GM19438 (cell line): ENCODE data around the gene ZMPSTE24.
"Not testable (repeated sequence)": the region's sequence is repeated elsewhere in the genome, so short reads cannot be mapped to it uniquely, and the experiment has no call there.

ENCODE experiments used
- ATAC-seq: cut with Tn5 transposase; IDR thresholded peaks from one replicate; pipeline ENCODE4 v1.9.1; 2021; ENCODE audit warnings: low read depth; ENCODE audit not compliant: unreplicated experiment

ZMPSTE24 gene

GRCh38 chr1:40315795-40316594, 58.0 kb downstream of the ZMPSTE24 start:
- ATAC-seq, result no peak

DNA sequence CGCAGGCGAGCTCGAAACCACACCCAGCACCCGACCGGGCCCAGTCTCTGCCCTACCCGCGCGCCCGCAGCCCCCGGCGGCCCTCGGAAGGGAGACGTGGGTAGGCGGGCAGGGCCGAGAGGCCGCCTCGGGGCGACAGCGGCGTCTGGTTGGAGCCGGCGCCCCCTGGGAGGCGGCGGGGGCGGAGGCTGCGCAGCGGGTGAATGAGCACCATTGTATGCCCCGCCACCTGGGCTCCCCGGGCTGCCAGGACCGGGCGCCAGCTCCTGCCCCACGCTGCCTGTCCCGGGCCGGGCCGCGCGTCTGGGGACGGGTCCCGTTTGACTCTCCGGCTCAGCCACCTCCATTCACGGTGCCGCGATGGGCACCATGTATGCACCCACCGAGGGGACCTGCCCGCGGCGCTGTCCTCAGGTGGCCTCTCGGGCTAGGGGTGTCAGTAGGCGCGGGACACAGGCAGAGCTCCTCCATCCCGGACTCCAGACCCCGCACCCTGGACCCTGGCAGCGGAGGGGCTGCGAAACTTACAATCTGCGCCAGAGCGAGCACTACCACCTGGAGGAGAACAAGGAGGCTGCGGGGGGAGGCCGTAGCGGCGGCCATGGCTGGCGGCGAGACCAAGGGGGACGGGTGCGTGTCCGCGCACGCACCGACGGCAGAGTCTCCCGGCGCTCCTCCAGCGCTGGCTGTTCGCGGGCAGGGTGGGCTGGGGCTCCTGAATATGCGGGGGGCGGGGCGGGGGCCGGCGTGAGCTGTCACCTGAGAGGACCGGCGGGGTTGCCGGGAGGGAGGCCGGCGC, 58.8 kb downstream of the ZMPSTE24 start, which contains the start of gene COL9A2:
Gene COL9A2, minus strand, starts transcription at position 692 of the 799 bp plus-strand sequence. Its CDS starts 89 bp downstream, at position 603.
- no peak for ATAC-seq

GRCh38 chr1:40317394-40318074, 59.5 kb downstream of the ZMPSTE24 start:
- no peak for ATAC-seq

GRCh38 chr1:40318476-40318875, 60.4 kb downstream of the ZMPSTE24 start:
- no peak for ATAC-seq

- no peak for ATAC-seq
Measured at GRCh38 chr1:40318970-40319621, 61.1 kb downstream of the ZMPSTE24 start.

GRCh38 chr1:40331403-40331802, 73.4 kb downstream of the ZMPSTE24 start:
- ATAC-seq, result not testable (repeated sequence)

DNA sequence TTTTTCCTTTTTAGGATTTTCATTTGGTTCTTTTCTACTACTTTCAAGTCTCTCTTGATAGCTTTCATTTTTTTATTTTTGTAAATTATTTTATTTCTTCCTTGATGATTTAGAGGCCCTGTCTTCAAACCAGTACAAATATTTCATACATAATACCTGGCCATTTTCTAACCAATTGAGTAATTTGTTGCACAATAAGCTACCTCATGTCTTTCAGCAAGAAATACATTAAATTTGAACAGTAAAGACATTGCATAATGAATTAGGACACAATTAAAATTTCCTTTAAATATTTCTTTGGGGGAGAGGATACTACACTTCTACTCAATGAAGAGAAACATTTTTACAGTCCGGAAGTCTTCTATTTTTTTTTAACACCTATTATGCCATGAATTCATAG, 74.7 kb downstream of the ZMPSTE24 start:
- ATAC-seq, result no peak

DNA sequence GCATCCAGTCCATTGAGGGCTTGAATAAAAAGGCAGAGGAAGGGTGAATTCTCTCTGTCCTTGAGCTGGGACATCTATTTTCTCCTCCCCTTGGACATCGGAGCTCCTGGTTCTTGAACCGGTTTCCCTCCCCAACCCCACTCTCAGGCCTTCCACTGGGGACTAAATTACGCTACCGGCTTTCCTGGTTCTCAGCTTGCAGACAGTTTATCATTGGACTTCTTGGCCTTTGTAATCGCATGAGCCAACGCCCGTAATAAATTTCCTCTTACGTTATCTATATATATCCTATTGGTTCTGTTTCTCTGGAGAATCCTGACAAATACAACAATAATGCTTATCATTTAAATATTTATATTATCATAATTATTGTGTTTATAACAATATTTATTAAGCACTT, 79.4 kb downstream of the ZMPSTE24 start:
- ATAC-seq, result no peak

DNA sequence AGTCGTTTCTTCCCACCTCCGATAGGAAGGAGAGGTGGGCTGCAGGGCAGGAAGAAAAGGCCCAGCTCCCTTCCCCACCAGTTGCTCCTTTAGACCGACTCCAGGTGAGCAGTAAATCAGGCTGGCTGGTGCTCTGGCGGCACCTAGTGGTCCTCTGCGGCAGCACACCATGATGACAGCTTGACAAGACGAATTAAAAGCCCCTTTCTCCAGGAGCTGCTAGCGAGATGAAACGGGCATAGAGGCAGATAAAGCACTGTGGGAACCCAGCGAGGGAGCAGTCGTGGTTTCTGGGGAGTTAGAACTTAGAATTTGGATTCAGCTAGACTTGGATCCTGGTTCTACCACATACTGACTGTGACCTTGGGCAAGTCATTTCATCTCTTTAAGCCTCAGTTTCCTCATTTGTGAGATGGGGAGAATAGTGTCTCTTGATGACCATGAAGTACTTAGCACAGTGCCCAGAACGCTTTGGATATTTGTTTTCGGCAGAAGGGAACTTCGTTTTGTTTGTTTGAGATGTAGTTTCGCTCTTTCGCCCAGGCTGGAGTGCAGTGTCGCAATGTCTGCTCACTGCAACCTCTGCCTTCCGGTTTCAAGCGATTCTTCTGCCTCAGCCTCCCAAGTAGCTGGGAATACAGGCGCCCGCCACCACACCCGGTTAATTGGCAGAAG, 80.8 kb downstream of the ZMPSTE24 start:
- ATAC-seq, result no peak

GRCh38 chr1:40339420-40340323, 81.6 kb downstream of the ZMPSTE24 start:
- ATAC-seq, result no peak

DNA sequence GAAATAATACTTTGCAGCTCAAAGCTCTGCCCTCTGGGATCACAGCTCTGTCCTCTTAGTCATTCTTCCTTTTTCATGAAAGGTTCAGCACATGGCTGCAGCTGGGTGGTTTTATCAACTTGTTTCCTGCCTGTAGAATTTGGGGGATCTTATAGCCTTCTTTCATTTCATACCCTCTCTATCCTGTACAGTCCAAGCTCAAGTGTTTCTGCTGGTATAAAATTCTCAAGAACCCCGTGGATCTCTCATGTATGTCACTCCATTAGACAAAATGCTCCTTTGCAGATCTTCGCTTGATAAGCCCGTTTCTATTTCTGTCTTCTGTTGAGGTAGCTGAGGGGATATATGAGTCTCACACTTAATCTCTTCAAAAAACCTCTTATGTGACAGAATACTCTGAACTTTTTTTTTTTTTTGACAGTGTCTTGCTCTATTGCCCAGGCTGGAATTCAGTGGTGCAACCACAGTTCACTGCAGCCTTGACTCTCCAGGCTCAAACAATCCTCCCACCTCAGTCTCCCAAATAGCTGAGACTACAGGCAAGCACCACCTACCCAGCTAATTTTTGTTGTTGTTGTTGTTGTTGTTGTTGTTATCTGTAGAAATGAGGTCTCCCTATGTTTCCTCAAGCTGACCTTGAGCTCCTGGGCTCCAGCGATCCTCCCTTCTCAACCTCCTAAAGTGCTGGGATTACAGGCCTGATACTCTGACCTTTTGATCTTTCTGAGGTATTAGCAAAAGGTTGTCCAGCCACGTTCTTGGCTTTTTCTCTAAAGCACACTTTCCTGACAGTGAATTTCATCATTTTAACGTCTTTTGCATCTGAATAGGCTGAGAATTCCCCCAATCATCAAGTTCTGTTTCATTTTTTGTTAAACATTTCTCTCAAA, 83.7 kb downstream of the ZMPSTE24 start:
- ATAC-seq, result no peak

DNA sequence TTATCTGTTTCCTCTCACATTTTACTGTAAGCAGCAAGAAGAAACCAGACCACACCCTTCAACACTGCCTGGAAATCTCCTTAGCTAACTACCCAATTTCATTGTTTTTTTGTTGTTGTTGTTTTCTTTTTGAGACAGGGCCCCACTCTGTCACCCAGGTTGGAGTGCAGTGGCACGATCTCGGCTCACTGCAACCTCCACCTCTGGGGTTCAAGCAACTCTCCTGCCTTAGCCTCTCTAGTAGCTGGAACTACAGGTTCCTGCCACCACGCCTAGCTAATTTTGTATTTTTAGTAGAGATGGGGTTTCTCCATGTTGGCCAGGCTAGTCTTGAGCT, 84.3 kb downstream of the ZMPSTE24 start:
- not testable (repeated sequence) for ATAC-seq
